AG04449 (cell line): ENCODE results near the gene CDH13.
A peak's percentile ranks its signal among the peaks of the same experiment; 100 is the strongest.

Experiments
- CTCF ChIA-PET: fragments of 350-600 bp; formaldehyde crosslinking; extraction: SDS; loops from one replicate; lab custom pipeline; 2021; ENCODE audit warnings: antibody characterized with exemption; lab: Yijun Ruan, JAX
- POLR2A ChIA-PET: fragments of 400-600, 350-600 bp; formaldehyde crosslinking; extraction: SDS; loops from one replicate; lab custom pipeline; 2020; ENCODE audit warnings: antibody characterized with exemption, inconsistent platforms; lab: Yijun Ruan, JAX
- DNase-seq: peaks from one replicate; pipeline ENCODE4 v3.0.0-alpha.2; 2010; ENCODE audit warnings: low read depth, low spot score
- H3K4me3 ChIP-seq: 2 replicates; pipeline ENCODE4 v1.5.1; 2011; ENCODE audit warnings: low read depth, mild to moderate bottlenecking, control low read depth, low read length
- TF ChIP-seq, protein P1 (sequence below): IDR thresholded peaks from one replicate; pipeline ENCODE4 v1.5.1; 2011; ENCODE audit warnings: mild to moderate bottlenecking, moderate library complexity, low read length, control low read depth, inconsistent platforms; ENCODE audit not compliant: insufficient read depth; ENCODE audit errors: missing control alignments

The CDH13 gene

GRCh38 chr16:82671741-82672140 is 45.0 kb downstream of the CDH13 start:
- DNase-seq, result no peak
- ChIA-PET CTCF (interaction anchor here (1.7 kb wide), 1 partner anchor 22 kb away, joined by 6 read pairs; no protein-coding TSS in a partner anchor), POLR2A (no interaction called here)
- H3K4me3 ChIP-seq, result no peak overlapping the region
- TF ChIP-seq, protein P1, sequence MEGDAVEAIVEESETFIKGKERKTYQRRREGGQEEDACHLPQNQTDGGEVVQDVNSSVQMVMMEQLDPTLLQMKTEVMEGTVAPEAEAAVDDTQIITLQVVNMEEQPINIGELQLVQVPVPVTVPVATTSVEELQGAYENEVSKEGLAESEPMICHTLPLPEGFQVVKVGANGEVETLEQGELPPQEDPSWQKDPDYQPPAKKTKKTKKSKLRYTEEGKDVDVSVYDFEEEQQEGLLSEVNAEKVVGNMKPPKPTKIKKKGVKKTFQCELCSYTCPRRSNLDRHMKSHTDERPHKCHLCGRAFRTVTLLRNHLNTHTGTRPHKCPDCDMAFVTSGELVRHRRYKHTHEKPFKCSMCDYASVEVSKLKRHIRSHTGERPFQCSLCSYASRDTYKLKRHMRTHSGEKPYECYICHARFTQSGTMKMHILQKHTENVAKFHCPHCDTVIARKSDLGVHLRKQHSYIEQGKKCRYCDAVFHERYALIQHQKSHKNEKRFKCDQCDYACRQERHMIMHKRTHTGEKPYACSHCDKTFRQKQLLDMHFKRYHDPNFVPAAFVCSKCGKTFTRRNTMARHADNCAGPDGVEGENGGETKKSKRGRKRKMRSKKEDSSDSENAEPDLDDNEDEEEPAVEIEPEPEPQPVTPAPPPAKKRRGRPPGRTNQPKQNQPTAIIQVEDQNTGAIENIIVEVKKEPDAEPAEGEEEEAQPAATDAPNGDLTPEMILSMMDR, result no peak

GRCh38 chr16:82672676-82673075 is 45.9 kb downstream of the CDH13 start:
- H3K4me3 ChIP-seq, result no peak overlapping the region
- no peak for DNase-seq
- TF ChIP-seq, protein P1, result no peak
- CTCF ChIA-PET, result no interaction called here
- POLR2A ChIA-PET, result interaction anchor here (1.3 kb wide), 1 partner anchor 12 kb away, joined by 3 read pairs; no protein-coding TSS in a partner anchor

GRCh38 chr16:82675300-82675699 is 48.5 kb downstream of the CDH13 start:
- H3K4me3 ChIP-seq, result no peak overlapping the region
- DNase-seq, result peak; percentile 81

GRCh38 chr16:82681592-82681991 is 54.8 kb downstream of the CDH13 start:
- TF ChIP-seq, protein P1, result no peak
- no peak overlapping the region for H3K4me3 ChIP-seq
- CTCF ChIA-PET, result no interaction called here
- POLR2A ChIA-PET, result no interaction called here
- DNase-seq, result no peak

More at GRCh38 chr16:82675300-82675699, 48.5 kb downstream of the CDH13 start:
- ChIA-PET CTCF (interaction anchor here (0.9 to 1.0 kb wide), 2 partner anchors 18 to 35 kb away, joined by 4 read pairs; no protein-coding TSS in a partner anchor), POLR2A (no interaction called here)
- TF ChIP-seq, protein P1, result no peak

DNA sequence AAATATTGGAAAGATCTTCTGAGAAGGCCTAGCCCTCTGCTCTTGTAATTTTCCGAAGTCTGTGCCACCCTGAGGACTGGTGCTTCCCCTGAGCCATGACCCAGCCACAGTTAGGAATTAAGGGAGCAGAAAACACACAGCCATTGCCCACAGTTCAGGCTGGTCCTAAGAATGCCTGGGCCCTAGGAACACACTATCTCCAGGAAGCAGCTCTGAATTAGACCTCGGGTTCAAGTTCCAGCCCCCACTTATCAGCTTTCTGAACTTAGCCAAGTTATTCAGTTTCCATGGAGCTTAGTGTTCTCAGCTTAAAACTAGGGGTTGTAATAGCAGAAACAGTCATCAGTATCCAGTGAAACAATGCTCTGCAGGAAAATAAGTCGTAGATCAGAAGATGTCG is 56.0 kb downstream of the CDH13 start:
- no peak overlapping the region for H3K4me3 ChIP-seq
- TF ChIP-seq, protein P1, result no peak
- no peak for DNase-seq
- ChIA-PET CTCF (interaction anchor here (0.9 kb wide), 1 partner anchor 10 kb away, joined by 3 read pairs; no protein-coding TSS in a partner anchor), POLR2A (no interaction called here)

GRCh38 chr16:82684256-82684655 is 57.5 kb downstream of the CDH13 start:
- no peak overlapping the region for H3K4me3 ChIP-seq
- POLR2A ChIA-PET, result interaction anchor here (0.6 to 1.5 kb wide), 2 partner anchors 10 to 28 kb away, joined by 4 to 6 read pairs; no protein-coding TSS in a partner anchor
- CTCF ChIA-PET, result interaction anchor here (1.1 to 2.1 kb wide), 2 partner anchors 10 to 17 kb away, joined by 4 to 7 read pairs; no protein-coding TSS in a partner anchor
- TF ChIP-seq, protein P1, result no peak
- DNase-seq, result no peak
